ENCODE results near the gene FOXS1.

The FOXS1 gene

GRCh38 chr20:31861135-31861384 lies 15.7 kb upstream of the FOXS1 start:
- no peak for DNase-seq (ENCODE audit: low read depth)

GRCh38 chr20:31860390-31861134 lies 15.2 kb upstream of the FOXS1 start:
- DNase-seq (ENCODE audit: low read depth): peak; percentile 60

- DNase-seq (ENCODE audit: low read depth): no peak
Observed at GRCh38 chr20:31859998-31860380, 14.6 kb upstream of the FOXS1 start.

DNA sequence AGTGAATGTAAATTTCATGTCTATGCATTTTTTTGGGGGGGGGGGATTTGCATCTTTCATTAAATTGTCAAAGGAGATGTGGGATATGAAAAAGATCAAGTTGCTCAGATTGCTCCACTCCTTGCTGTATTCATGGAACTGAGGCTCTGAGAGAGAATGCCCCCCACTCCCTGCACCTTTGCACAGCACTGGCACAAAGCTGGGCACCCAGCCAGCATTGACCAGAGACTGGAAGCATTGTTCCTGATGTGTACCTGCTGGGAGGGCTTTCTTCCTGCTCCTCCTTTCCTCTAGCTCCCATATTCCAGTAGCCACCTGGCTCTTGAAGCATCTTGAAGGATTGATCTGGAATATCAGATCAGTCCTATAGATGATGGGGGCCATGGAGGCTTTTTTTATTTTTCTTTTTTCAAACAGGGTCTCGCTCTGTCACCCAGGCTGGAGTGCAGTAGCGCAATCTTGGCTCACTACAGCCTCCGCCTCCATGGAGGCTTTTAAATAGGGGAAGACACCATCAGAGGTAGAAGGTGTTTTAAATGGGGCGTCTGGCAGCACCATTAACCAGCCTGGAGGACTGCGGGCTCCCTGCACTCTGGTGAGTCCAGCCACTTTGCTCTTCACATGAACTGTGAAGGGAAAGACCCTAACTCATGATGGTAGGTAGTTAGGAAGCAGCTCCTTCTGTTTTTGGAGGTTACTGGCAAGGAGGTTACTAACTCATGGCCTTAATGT lies 14.0 kb upstream of the FOXS1 start:
- no peak for DNase-seq (ENCODE audit: low read depth)

GRCh38 chr20:31858760-31859083 lies 13.3 kb upstream of the FOXS1 start:
- DNase-seq (ENCODE audit: low read depth): no peak

- DNase-seq (ENCODE audit: low read depth): no peak
Observed at GRCh38 chr20:31857861-31858759, 12.7 kb upstream of the FOXS1 start.

- DNase-seq (ENCODE audit: low read depth): no peak
Observed at GRCh38 chr20:31856516-31856915, 11.1 kb upstream of the FOXS1 start.

DNA sequence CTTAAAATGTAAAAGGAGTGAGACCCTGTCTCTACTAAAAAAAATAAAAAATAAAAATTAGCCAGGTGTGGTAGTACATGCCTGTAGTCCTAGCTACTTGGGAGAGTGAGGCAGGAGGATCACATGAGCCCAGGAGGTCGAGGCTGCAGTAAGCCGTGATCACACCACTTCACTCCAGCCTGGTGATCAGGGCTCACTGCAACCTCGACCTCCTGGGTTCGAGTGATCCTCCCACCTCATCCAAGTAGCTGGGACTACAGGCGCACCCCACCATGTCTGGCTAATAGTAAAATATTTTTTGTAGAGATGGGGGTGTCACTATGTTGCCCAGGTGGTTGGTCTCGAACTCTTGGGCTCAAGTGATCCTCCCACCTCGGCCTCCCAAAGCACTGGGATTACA lies 8.1 kb upstream of the FOXS1 start:
- no peak for DNase-seq (ENCODE audit: low read depth)

- no peak for DNase-seq (ENCODE audit: low read depth)
Observed at GRCh38 chr20:31851240-31851955, 6.0 kb upstream of the FOXS1 start.

- DNase-seq (ENCODE audit: low read depth): no peak
Observed at GRCh38 chr20:31849306-31849930, 4.0 kb upstream of the FOXS1 start.

DNA sequence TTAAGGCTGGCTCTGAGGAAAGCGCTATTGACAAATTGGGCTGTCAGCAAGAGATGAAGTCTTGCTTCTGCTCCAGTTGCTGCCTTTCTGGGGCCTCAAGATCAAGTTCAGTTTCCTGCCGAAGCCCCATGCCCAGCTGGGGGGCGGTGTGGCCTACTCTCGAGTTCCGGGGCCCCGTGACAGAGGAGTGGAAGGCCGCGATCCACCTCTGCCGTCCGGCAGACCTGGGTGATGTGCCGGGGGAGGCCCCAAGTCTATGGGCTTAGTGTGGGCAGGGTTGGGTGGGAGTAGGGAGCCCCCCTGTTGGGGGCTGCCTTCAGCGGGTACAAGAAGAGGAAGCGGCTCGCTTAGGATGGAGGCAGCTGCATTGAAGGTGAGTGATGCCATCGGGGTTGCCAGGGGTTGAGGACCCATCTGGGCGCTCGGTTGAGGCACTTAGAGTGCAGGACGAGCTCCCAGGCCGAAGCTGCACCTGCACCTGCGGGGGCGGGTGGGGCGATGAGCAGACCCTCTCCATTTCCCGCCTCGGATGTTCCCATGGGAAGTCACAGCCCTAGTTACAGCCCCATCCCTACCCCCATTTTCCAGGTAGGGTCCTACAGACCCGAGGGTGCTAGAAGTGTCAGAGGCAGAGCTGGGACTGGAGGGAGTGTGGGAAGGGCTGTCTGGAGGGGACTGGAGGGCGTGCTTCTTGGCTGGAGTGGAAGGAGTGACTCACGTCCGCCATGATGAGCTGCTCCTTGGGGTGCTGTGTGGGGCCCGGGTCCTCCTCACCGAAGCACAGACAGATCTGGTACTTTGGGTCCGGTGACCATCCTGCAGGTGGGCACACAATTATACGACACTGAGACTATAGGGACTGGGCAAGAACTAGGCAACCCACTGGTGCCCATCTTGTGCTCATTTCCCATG lies 2.9 kb upstream of the FOXS1 start:
- DNase-seq (ENCODE audit: low read depth): no peak

DNA sequence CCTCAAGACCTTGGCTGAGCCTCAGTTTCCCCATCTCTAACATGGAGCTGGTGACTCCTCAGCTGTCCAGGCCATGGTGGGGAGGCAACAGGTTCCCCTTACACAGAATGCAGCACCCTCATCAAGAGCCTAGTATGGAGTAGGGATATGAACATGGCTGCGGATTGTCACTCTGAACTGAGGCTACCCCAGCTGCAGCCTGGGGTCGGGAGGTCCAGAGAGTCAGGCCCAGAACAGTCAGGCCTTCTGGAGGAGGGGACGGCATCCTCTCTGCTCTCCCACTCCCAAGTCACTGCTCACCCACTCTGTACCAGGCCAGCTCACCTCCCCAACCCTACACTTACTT lies 1.4 kb upstream of the FOXS1 start:
- no peak for DNase-seq (ENCODE audit: low read depth)

GRCh38 chr20:31844737-31845299 lies 586 bp downstream of the FOXS1 start:
- no peak for DNase-seq (ENCODE audit: low read depth)

DNA sequence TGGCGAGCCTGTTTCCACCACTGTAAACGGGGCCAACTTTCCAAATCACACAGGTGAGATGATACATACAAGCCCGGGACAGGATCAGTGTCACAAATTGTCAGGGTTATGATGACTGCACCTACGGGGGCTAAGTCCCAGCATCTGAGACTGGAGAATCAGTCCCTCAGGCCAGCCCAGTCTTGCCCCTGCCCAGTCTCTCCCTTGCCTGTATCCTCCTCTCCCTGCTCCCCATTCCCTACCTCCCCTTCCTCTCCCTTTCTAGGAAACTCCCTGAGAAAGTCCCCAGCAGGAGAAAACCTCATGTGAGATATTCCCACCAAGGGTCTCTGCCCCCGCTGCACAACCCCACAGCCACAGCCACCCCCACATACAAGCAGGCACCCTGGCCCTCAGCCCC lies 1.5 kb downstream of the FOXS1 start:
- DNase-seq (ENCODE audit: low read depth): no peak

DNA sequence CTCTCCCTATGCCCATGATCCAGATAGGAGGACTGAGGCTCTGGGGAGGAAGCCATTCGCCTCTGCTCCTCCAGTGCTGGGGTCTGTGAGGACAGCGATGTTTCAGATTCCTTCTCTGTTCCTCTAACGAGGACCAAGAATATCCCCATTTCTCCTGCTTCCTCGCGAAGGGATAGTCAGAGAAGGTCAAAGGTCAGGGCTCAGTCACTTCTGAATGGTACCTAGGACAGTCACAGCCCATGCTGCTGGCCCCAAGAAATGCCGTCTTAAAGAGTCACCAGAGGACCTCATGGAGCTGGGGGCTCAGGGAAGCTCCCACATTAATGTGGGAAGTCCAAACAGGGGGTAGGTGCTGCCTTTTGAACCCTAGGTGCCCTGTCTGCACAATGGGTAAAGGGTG lies 2.1 kb downstream of the FOXS1 start:
- no peak for DNase-seq (ENCODE audit: low read depth)

GRCh38 chr20:31842471-31843157 lies 2.8 kb downstream of the FOXS1 start:
- peak; percentile 54 for DNase-seq (ENCODE audit: low read depth)

DNA sequence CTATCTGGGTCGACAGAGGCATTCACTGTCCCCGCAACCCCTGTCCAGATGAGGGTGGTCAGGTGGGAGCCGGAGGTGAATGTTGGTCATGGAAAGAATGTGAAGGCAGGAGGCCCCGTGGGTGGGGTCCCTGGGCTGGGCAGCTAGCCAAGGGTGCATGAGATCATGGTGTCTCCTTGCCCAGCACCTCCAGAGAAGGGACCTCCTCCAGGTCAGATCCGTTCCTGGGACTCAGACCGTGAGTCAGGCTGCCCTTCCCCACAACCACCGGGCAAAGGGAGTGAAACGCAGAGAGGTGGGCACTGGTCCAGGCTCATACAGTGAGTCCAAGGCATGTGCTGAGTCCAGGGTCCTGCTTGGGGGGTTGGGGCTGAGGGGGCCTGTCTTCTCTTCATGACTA lies 3.5 kb downstream of the FOXS1 start:
- peak; percentile 85 for DNase-seq (ENCODE audit: low read depth)

GRCh38 chr20:31840906-31841816 lies 4.2 kb downstream of the FOXS1 start:
- DNase-seq (ENCODE audit: low read depth): no peak
